Daoy (cell line): Measurements from ENCODE around the gene CPS1. TPM values are rescaled to one million over a fixed set of nuclear protein-coding genes. Genes with fewer than 3 reads are reported as not detected.

Experiments
- DNase-seq: peaks from one replicate; pipeline ENCODE4 v3.0.0-alpha.2; 2015; ENCODE audit warnings: low read depth
- total RNA-seq: library from RNA; depleted of rRNA; stranded (reverse); fragments of >200 nt; shearing (Covaris generic); gene quantifications from 2 replicates; pipeline ENCODE4 v1.2.3, GENCODE V29; 2014

CPS1 gene
- total RNA-seq, 1 experiment from 2014 or later: 11.7 TPM

GRCh38 chr2:210606001-210606400 is 49.6 kb downstream of the CPS1 start:
- no peak for DNase-seq

GRCh38 chr2:210611466-210611865 is 55.1 kb downstream of the CPS1 start:
- DNase-seq: no peak

- DNase-seq: no peak
Observed at GRCh38 chr2:210616074-210616473, 59.7 kb downstream of the CPS1 start.

- DNase-seq: no peak
Observed at GRCh38 chr2:210617318-210617717, 60.9 kb downstream of the CPS1 start.

- peak; percentile 18 for DNase-seq
Observed at GRCh38 chr2:210617732-210618330, 61.4 kb downstream of the CPS1 start.

- no peak for DNase-seq
Observed at GRCh38 chr2:210620456-210620855, 64.1 kb downstream of the CPS1 start.

GRCh38 chr2:210623506-210623905 is 67.1 kb downstream of the CPS1 start:
- DNase-seq: no peak

- peak; percentile 61 for DNase-seq
Observed at GRCh38 chr2:210626849-210627248, 70.5 kb downstream of the CPS1 start.

- DNase-seq: no peak
Observed at GRCh38 chr2:210630873-210631560, 74.6 kb downstream of the CPS1 start.

- no peak for DNase-seq
Observed at GRCh38 chr2:210633699-210634098, 77.3 kb downstream of the CPS1 start.

GRCh38 chr2:210635257-210635656 is 78.9 kb downstream of the CPS1 start:
- no peak for DNase-seq

- no peak for DNase-seq
Observed at GRCh38 chr2:210642333-210642732, 85.9 kb downstream of the CPS1 start.

- DNase-seq: no peak
Observed at GRCh38 chr2:210647151-210647550, 90.8 kb downstream of the CPS1 start.

- DNase-seq: no peak
Observed at GRCh38 chr2:210654091-210654490, 97.7 kb downstream of the CPS1 start.

- DNase-seq: no peak
Observed at GRCh38 chr2:210655229-210655975, 99.0 kb downstream of the CPS1 start.

- DNase-seq: no peak
Observed at GRCh38 chr2:210657874-210658273, 101.5 kb downstream of the CPS1 start.

GRCh38 chr2:210660751-210661150 is 104.4 kb downstream of the CPS1 start:
- DNase-seq: no peak

GRCh38 chr2:210662560-210662959 is 106.2 kb downstream of the CPS1 start:
- DNase-seq: no peak

GRCh38 chr2:210663631-210664089 is 107.3 kb downstream of the CPS1 start:
- DNase-seq: peak; percentile 8

GRCh38 chr2:210667711-210668110 is 111.3 kb downstream of the CPS1 start:
- no peak for DNase-seq

- no peak for DNase-seq
Observed at GRCh38 chr2:210671065-210671464, 114.7 kb downstream of the CPS1 start.

GRCh38 chr2:210673117-210673516 is 116.7 kb downstream of the CPS1 start:
- DNase-seq: no peak

GRCh38 chr2:210676067-210676466 is 119.7 kb downstream of the CPS1 start:
- DNase-seq: no peak
